Gastroesophageal sphincter (tissue), 3 donors: ENCODE measurements around the gene LRP1B.

Experiments
- POLR2A ChIP-seq, 2 donors: fragments of 450-650 bp; IDR thresholded peaks; one replicate each; pipeline ENCODE4 v1.6.1; 2017; ENCODE audit warnings: antibody characterized with exemption in 2 of 2, mild to moderate bottlenecking in 2 of 2, moderate library complexity in 1 of 2
- POLR2AphosphoS5 ChIP-seq: sonication (generic); formaldehyde crosslinking; IDR thresholded peaks from one replicate; pipeline ENCODE4 v1.6.1; 2017; ENCODE audit warnings: antibody characterized with exemption
- TF ChIP-seq, protein P1 (sequence below), 4 experiments: fragments of 200-600 bp in 2 of 4; fragments of 450-650 bp in 2 of 4; sonication (generic) in 1 of 4; IDR thresholded peaks; one replicate each; pipeline ENCODE4 v1.5.1; 2017 to 2019; ENCODE audit warnings: antibody characterized with exemption in 4 of 4, mild to moderate bottlenecking in 2 of 4, moderate library complexity in 2 of 4

DNA sequence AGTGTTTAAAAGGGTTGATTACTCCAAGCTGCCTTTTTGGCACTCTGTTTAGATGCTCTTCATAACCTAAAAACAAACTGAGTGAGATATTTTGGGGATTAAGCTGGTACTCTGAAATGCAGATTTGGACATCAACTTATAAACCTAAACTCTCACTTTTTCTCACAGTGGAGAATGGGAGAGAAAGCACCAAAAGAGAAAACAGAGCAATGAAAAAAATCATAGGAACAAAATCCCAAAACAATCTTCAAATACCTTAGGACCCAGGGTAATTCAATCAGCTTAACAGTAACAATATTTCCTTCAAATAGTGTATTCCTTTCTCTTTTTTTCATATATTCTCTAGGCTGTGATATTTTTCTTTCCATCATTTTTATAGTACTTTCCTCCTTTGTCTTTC lies 11.5 kb downstream of the LRP1B start:
- TF ChIP-seq POLR2A (IDR thresholded peaks at IDR 0.05): no peak
- TF ChIP-seq, protein P1, sequence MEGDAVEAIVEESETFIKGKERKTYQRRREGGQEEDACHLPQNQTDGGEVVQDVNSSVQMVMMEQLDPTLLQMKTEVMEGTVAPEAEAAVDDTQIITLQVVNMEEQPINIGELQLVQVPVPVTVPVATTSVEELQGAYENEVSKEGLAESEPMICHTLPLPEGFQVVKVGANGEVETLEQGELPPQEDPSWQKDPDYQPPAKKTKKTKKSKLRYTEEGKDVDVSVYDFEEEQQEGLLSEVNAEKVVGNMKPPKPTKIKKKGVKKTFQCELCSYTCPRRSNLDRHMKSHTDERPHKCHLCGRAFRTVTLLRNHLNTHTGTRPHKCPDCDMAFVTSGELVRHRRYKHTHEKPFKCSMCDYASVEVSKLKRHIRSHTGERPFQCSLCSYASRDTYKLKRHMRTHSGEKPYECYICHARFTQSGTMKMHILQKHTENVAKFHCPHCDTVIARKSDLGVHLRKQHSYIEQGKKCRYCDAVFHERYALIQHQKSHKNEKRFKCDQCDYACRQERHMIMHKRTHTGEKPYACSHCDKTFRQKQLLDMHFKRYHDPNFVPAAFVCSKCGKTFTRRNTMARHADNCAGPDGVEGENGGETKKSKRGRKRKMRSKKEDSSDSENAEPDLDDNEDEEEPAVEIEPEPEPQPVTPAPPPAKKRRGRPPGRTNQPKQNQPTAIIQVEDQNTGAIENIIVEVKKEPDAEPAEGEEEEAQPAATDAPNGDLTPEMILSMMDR (IDR thresholded peaks at IDR 0.05): no peak
- no peak for TF ChIP-seq POLR2AphosphoS5
